HG03064 (cell line): ENCODE data around the gene CDHR2.
A peak's percentile ranks its signal among the peaks of the same experiment; 100 is the strongest.
"Not testable (repeated sequence)": the region's sequence is repeated elsewhere in the genome, so short reads cannot be mapped to it uniquely, and the experiment has no call there.

Experiments
- ATAC-seq: cut with Tn5 transposase; IDR thresholded peaks from one replicate; pipeline ENCODE4 v1.9.1; 2021; ENCODE audit warnings: low read depth; ENCODE audit not compliant: unreplicated experiment

Gene CDHR2

GRCh38 chr5:176538230-176538988, 10.7 kb upstream of the CDHR2 start:
- no peak for ATAC-seq

GRCh38 chr5:176538989-176539384, 10.2 kb upstream of the CDHR2 start:
- no peak for ATAC-seq

GRCh38 chr5:176540476-176540899, 8.7 kb upstream of the CDHR2 start:
- no peak for ATAC-seq

GRCh38 chr5:176540956-176541337, 8.2 kb upstream of the CDHR2 start:
- no peak for ATAC-seq

- no peak for ATAC-seq
Measured at GRCh38 chr5:176541338-176542134, 7.6 kb upstream of the CDHR2 start.

- ATAC-seq = no peak
Measured at GRCh38 chr5:176542135-176542595, 7.0 kb upstream of the CDHR2 start.

- ATAC-seq = peak; percentile 49
Measured at GRCh38 chr5:176542596-176543427, 6.3 kb upstream of the CDHR2 start.

DNA sequence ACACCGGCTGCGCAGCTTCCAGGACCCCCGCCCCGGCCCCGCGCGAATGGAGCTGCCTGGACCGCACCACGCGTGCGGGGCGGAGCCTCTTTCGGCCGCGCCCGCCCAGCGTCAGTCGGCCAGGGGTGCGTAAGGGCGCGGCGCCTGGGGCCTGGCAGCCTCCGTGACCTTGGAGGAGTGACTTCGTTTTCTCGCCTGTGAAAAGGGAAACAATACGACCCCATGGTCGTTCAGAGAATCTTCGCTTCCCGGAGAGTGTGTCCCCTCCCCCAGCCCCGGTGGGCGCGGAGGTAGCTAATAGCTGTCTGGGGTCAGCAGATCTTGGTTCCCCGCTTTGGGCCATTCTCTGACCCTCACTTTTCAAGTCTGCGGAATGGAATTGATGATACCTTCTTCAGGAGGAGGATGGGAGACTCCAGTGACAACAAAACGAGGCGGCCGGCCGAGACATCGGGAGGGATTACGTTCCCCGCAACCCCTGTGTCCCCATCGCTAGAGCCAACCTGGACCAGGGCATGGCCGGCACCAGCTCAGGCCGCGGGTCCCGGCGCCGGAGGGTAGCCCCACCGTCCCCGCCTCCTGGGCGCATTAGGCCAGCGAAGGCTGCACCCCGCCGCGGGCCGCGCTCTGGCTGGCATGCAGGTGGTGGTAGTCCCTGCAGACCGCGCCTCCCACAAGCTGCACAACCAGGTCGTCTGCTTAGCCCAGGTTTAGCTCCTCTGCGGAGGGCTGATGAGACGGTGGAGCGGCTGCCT, 5.5 kb upstream of the CDHR2 start:
- peak; percentile 56 for ATAC-seq

- no peak for ATAC-seq
Measured at GRCh38 chr5:176545388-176545736, 3.8 kb upstream of the CDHR2 start.

- no peak for ATAC-seq
Measured at GRCh38 chr5:176545737-176546509, 3.2 kb upstream of the CDHR2 start.

DNA sequence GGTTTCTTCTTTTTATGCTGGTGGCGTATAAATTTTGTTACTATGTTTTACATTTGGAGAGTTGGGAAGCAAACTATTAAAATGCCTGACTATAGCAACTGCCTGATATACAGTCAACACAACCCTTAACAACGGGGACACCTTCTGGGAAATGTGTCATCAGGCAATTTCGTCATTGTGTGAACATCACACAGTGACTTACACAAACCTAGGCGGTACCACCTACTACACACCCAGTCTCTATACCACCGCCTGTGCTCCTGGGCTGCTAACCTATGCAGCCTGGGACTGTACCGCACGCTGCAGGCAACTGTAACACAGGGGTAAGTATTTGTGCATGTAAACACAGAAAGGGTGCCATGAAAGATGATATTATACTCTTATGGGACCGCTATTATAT, 1.3 kb upstream of the CDHR2 start:
- no peak for ATAC-seq

GRCh38 chr5:176549871-176550270, 729 bp downstream of the CDHR2 start:
- ATAC-seq = no peak

- no peak for ATAC-seq
Measured at GRCh38 chr5:176550275-176550831, 1.2 kb downstream of the CDHR2 start.

DNA sequence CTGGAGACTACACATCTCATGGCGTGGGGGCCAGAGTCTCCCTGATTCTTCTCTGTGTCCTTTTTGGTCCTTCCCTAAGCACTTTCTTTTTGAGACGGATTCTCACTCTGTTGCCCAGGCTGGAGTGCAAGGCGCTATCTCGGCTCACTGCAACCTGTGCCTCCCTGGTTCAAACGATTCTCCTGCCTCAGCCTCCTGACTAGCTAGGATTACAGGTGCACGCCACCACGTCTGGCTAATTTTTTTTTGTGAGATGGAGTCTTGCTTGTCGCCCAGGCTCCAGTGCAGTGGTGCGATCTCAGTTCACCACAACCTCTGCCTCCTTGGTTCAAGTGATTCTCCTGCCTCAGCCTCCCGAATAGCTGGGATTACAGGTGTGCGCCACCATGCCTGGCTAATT, 1.8 kb downstream of the CDHR2 start:
- not testable (repeated sequence) for ATAC-seq

- no peak for ATAC-seq
Measured at GRCh38 chr5:176552332-176552869, 3.3 kb downstream of the CDHR2 start.

DNA sequence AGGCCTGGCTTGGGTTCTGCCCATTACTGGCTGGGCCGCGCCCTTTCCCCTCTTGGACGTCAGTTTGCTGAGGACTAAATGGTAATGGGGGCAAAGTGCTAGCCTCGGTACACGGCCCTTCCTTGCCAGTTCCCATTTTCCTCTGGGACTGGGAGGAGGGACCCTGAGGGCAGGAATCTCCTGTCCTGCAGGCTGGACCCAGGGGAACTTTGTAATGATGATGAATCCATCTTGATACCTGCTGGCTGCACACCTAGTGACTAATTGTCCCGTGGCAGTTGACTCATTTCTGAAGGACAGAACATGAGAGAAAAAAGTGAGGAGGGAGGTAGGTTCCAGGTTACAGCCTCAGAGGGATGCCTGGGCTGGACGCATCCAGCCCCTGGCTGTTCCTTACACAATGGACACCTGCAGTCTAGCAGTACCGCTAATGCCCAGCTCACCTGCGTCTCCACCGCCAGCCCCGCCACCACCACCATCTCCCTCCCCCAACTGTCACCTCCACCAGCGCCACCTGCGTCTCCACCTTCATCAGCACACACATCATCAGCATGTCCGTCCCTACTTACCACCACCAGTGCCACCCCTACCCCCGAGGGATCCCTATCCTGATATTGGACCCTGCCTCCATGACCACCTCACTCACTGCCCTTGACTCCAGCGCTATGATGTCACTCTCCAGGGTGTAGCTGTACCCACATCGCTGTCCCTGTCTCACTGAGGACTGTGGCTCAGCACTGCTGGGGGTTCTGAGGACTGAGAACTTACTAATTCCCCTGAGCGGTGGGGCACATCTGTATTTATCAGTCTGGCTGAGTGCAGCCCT, 4.3 kb downstream of the CDHR2 start:
- no peak for ATAC-seq

- no peak for ATAC-seq
Measured at GRCh38 chr5:176557846-176558245, 8.7 kb downstream of the CDHR2 start.

- ATAC-seq = no peak
Measured at GRCh38 chr5:176559683-176560082, 10.5 kb downstream of the CDHR2 start.
